ENCODE results near the gene PTX4.

PTX4 gene

GRCh38 chr16:1499756-1500464 is 11.2 kb upstream of the PTX4 start:
- DNase-seq = no peak

DNA sequence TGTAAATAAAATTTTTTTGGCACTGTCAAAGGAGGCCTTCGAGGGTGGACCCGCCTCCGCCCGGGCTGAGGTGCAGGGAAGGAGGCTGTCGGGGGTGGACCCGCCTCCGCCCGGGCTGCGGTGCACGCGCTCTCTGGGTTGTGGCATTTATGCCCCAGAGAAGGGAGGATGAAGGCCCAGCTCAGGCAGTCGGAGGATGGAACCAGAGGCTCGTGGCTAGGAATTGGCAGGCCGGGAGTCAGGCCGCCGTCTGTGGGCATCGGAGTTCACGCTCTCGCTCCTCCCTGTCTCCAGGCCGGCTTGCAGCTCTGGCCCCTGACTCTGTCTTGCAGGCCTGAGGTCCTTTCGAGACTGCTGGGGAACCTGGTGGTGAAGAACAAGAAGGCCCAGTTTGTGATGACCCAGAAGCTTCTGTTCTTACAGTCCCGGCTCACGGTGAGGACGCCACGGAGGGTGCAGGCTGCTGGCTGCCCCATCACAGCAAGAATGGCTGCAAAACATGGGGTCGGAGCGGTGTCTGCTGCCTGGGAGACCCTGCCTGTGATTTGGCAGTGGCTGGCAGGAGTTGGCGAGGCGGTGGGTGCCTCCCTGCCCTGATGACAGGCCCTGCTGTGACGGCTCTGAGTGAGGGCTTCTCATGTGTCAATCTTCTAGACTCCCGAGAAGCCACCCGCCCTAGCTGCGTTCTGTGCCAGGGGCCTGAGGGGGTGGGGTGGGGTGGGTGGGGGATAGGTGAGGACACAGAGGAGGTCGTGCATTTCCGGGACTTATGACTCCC is 10.3 kb upstream of the PTX4 start:
- no peak for DNase-seq

DNA sequence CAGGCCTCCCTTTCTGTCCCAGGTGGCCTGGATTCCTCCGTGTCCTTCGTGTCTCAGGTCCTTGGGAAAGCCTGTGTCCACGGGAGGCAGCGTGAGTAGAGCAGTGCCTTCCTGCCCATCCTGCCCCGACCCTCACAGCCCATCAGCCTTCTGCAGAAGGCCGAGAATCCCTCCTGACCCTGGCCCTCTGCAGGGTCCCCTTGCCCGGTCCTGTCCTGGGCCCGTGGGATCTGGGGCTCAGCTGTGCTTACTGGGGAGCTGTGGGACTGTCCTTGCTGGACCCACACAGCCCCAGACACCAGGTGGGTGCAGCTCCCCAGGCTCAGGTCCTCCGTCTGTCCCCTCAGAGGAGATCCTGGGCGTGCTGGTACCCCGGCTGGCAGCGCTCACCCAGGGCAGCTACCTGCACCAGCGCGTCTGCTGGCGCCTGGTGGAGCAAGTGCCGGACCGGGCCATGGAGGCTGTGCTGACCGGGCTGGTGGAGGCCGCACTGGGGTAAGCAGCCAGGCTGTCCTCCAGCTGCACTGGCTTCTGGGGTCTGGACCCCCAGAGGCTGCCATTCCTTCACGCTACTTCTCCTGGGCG is 8.4 kb upstream of the PTX4 start:
- no peak for DNase-seq

DNA sequence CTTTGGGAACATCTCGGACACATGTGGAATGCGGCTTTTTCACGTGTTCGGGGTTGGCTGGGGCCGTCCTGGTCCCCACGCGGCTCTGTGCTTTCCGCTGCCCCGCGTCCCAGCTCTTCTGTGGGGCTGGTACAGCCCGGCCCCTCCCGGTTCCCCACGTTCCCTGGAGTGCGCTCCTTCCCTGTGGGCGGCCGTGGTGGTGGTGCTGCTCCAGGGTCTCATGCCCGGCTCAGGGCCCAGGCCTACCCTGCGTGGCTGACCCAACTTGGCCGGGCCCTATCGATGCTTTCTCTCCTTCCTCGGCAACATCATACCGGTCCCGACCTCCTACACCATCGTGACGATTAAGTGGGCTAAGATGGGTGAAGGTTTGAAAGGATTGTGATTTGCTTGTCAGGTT is 7.7 kb upstream of the PTX4 start:
- no peak for DNase-seq

- DNase-seq = no peak
Measured at GRCh38 chr16:1495889-1496262, 7.1 kb upstream of the PTX4 start.

GRCh38 chr16:1495211-1495888 is 6.6 kb upstream of the PTX4 start:
- DNase-seq = no peak

DNA sequence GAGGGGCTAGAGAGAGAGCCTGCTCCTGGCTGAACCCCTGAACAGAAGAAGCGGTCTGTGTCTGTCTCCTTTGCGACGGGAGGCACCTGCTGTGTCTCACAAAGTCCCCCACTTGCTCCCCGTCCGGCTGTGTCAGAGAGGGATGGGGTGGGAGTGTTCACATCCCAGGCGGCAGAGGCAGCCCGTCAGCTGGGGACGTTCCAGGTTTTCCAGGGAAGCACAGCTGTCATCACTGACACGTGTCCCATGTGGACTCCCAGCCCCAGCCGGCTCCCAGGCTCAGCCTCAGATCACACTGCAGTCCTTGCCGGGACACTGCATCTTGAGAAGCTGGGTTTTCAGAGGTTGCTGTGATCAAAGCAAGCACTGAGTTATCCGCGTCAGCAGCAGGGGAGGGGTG is 6.0 kb upstream of the PTX4 start:
- no peak for DNase-seq

- DNase-seq = no peak
Measured at GRCh38 chr16:1494129-1494640, 5.4 kb upstream of the PTX4 start.

- DNase-seq = no peak
Measured at GRCh38 chr16:1493746-1494094, 5.0 kb upstream of the PTX4 start.

DNA sequence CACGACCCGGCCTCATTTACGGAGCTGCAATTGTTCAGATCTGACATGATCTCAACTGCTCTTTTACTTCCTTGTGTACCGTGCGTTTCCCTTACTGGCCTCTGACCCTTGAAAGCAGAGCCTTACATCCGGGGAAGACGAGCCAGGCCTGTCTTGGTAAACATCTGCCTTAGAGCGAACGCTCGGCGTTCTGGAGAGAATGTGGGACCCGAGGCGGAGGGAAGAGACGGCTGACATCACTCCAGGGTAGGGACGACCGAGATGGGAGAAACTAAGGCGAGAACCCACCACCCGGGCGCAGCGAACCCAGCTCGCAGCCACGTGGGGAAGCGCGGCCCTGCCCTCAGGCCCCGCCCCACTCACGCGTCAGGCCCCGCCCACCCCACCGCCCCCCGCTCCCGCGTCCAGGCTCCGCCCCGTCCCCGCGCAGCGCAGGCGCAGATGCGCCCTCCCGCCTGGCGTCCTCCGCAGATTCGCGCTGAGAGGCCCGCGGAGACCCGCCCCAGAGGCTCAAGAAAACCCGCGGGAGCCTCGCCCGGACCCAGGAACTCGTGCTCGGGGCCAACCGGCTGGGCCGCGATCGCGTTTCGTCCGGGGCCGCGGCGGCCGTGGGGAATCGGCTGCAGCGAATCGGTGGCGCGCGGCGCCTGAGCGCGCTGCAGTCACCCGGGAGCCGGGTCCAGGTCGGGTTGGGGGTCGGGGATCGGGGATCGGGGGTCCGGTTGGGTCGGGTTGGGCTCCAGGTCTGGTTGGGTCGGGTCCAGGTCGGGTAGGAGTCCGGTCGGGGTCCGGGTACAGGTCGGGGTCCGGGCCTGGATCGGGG is 4.4 kb upstream of the PTX4 start, which contains the start of gene TELO2:
TELO2 (plus strand) TSS at position 438 of the 823 bp plus-strand sequence. CDS start 922 bp downstream, outside the sequence.
- peak; percentile 23 for DNase-seq

DNA sequence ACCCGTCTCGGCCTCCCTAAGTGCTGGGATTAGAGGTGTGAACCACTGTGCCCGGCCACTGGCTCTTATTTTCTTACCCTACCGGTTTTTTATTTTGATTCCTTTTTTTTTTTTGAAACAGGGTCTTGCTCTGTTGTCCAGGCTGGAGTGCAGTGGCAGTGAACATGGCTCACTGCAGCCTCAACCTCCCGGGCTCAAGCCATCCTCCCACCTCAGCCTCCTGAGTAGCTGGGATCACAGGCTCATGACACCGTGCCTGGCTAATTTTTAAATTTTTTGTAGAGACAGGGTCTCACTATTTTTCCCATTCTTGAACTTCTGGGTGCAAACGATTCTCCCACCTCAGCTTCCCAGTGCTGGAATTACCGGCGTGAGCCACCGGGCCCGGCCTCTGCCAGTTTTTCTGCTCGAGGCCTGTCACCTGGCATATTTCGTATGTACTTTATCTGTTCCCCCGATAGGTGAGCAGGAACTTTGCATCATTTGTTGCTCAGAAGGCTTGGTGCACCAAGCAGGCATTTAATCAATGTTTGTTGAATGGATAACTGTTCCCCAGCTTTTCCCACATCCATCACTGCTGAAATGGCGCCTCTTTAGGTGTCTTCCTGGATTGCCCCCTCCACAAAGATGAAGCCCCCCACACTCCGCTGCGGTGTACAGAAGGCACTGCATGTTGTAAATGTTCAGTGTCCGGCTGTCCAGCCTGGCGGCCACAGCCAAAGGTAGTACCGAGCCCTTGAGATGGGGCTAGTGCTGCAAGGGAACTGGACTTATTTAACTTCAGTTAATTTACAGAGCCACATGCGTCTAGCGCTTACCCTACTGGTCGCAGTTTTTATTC is 3.6 kb upstream of the PTX4 start:
- DNase-seq = no peak

DNA sequence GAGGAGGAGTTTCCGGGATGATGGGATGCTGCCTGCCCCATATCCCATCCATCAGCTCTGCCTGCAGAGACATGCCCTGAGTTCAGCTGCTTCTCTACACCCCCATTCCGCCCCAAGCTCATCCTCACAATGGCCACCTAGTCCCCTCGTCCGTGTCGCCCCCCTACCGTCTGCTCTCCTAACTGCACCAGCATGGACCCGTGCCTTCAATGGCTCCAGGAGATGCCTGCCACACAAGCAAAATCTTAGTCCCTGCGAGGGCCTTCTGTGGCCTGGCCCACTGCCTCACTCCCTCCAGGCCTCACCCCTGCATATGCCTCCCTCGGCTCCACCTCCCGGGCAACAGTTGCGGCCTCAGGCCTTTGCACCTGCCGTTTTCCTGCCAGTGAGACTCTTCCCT is 2.6 kb upstream of the PTX4 start:
- no peak for DNase-seq

- no peak for DNase-seq
Measured at GRCh38 chr16:1489077-1489476, 333 bp upstream of the PTX4 start.

GRCh38 chr16:1488054-1488601 is 616 bp downstream of the PTX4 start:
- DNase-seq = no peak

- no peak for DNase-seq
Measured at GRCh38 chr16:1487395-1488053, 1.2 kb downstream of the PTX4 start.

- DNase-seq = no peak
Measured at GRCh38 chr16:1486551-1487390, 2.0 kb downstream of the PTX4 start.

DNA sequence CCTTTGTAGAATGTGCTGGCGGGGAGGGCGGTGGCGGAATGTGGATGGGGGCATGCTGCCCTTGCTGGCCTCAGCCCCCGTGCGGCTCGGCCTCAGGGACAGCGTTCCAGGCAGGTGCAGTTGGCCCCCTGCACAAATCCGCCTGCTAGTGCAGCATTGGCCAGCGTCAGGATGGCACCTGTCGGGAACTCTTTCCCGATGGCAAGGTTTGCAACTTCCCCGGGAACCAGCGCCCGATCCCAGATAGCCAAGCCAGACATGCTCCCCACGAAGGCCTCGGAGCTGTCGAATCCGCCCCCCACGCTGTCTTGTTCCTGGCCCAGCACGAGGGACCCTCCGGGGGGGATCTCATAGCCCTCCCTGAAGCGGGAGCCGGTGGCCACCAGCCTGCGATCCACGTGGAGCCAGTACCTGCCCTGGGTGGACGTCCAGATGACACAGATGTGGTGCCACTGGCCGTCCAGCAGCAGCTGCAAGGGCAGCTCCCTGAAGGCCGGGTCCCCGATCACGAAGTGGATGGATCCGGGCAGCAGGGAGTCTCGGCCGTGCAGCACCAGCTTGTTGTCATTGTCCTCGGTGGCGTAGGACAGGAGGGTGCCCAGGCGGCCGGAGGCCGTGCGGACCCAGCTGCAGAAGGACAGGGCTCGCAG is 2.8 kb downstream of the PTX4 start:
- no peak for DNase-seq

DNA sequence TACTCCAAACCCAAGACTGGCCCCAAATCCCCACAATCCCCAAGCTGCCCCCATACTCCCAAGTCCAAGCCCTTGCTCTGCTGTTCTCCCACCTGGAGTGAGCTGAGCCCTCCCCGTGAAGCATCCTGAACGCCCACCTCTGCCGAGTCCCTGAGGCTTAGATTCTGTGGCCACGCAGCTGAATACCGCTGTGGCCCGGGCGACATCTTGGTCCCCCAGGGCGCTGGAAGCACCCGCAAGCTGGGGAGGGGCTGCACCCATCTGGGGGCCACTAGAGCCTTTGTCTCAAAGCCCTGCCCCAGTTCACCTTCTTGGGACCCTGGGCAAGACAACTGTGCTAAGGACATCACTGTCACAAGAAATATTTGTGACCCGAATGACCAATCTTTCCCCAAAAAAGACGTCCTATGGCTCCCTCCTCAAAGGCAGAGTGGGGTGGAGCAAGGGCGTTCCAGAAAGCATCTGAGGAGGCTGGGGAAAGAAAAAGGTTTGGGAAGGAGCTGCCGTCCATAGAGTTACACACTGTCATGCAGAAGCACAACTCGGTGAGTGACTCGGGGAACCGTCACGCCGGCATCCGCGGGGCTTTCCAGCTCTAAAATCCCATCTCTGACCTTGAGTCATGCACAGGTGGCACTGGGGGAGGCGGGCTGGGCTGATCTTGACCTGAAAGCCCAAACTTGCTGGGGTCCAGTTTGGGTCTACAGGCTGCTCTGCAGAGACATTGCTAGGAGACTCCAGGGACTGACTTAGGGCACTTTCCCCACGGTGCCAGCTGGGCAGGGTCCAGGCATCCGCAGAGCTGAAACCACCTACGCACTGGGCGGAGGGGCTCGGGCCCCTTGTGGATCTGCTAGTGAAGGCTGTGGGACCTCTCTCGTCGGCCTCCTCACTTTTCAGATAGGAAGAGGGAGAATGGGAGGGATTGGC is 6.6 kb downstream of the PTX4 start:
- no peak for DNase-seq
